ENCODE measurements around the gene NECTIN4.

Gene NECTIN4

GRCh38 chr1:161111527-161111926, 22.2 kb upstream of the NECTIN4 start:
- no peak for DNase-seq (ENCODE audit: low spot score)

DNA sequence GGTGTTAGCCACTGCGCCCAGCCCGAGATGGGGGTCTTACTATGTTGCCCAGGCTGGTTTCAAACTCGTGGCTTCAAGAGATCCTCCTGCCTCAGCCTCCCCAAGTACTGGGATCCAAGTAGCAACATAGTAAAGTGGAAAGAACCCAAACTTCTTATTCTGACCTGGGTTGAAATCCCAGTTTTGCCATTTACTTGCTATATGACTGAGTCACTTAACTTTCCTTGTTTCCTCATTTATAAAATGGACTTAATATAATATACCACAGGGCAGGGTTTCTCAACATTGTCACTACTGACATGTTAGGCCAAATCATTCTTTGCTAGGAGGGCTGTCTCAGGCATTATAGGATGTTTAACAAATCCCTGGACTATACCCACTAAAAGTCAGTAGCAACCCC, 21.8 kb upstream of the NECTIN4 start:
- no peak for DNase-seq (ENCODE audit: low spot score)

GRCh38 chr1:161106431-161106830, 17.1 kb upstream of the NECTIN4 start:
- no peak for DNase-seq (ENCODE audit: low spot score)

GRCh38 chr1:161100556-161100955, 11.2 kb upstream of the NECTIN4 start:
- DNase-seq (ENCODE audit: low spot score): no peak

- DNase-seq (ENCODE audit: low spot score): no peak
Observed at GRCh38 chr1:161099090-161099802, 9.9 kb upstream of the NECTIN4 start.

- DNase-seq (ENCODE audit: low spot score): peak; percentile 72
Observed at GRCh38 chr1:161098210-161099068, 9.1 kb upstream of the NECTIN4 start, which contains the start of gene KLHDC9. Gene KLHDC9, plus strand, starts transcription at chr1:161098361. Its CDS starts 175 bp downstream, at chr1:161098536.

GRCh38 chr1:161096530-161096929, 7.2 kb upstream of the NECTIN4 start:
- DNase-seq (ENCODE audit: low spot score): no peak

DNA sequence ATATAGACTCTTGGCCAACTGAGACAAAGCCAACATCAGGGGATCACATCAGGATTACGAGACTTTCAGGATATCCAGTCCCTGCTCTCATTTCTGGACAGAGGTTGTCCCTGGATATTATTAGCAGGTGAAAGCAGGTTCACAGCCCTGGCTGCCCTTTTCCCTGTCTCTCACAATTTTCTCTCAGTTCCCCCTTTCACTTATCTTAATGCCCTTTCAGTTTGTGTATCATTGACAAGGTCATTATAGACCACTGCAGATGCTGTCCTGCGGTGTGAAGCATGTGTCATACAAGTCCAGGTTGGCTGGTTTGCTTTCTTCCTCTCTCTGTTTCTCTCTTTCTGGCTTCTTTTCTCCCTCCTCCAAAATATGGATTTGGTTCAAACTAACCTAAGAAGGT, 6.7 kb upstream of the NECTIN4 start:
- no peak for DNase-seq (ENCODE audit: low spot score)

GRCh38 chr1:161095230-161095629, 5.9 kb upstream of the NECTIN4 start:
- DNase-seq (ENCODE audit: low spot score): no peak

DNA sequence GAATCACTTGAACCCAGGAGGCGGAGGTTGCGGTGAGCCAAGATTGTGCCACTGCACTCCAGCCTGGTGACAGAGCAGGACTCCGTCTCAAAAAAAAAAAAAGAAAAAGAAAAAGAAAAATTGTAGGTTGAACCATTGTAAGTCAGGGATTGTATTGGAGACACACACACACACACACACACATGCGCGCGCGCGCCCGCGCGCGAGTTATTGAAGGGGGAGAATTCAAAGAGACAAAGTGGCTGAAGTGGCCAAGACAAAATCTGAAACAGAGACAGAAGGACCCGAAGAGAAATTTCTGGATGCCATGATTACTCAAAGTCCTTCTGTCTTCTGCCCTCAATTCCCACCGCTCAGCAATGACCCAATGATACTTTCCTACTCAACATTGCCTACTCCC, 5.1 kb upstream of the NECTIN4 start:
- no peak for DNase-seq (ENCODE audit: low spot score)

DNA sequence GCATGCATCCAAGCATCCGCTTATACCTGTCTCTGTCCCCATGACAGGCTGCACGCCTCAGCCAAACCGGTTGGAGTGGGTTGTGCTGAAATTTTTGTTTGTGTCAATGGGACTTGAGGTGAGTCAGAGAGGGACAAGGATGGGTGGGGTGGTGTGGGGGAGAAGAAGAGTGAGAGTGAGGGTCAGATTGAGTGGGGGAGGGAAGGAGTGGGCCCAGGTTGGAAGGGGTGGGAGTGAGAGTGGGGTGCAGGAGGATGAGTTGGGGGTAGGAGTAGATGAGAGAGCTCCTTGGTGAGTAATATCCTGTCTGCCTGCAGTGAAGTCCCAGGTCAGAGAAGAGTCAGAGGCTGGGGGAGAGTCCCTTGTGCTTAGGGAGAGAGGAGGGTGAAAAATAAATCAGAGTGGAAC, 3.3 kb upstream of the NECTIN4 start:
- no peak for DNase-seq (ENCODE audit: low spot score)

DNA sequence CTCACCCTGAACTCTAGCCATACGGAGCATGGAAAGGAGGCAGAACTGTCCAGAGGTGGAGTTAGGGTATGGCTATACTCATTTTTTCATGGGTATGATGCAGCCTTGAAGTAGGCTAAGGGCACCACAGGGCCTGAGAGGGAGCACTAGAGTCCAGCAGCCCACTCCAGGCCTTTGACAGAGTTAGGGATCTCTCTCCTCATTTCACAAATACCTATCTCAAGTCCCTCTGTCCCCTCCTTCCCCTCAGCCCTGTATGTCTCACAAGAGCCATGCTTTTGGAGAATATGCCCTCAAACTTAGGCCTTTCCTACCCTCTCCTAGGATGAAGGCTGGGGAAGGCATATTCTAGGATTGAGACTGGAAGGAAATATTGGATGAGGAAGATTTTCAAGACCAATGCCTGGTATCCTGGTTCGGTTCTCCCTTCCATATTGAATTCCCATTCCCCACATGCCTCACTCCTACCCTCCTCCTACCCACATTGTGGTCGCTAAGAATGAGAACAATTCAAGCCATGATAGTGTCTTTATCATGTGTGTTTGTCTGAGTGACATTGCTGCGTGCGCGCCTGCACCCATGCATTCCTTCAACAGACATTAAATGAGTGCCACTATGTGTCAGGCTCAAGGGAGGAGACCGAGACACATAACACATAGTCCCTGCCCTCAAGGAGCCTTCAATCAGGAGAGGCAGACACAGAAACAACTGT, 2.6 kb upstream of the NECTIN4 start:
- no peak for DNase-seq (ENCODE audit: low spot score)

GRCh38 chr1:161091093-161091492, 1.7 kb upstream of the NECTIN4 start:
- DNase-seq (ENCODE audit: low spot score): no peak

DNA sequence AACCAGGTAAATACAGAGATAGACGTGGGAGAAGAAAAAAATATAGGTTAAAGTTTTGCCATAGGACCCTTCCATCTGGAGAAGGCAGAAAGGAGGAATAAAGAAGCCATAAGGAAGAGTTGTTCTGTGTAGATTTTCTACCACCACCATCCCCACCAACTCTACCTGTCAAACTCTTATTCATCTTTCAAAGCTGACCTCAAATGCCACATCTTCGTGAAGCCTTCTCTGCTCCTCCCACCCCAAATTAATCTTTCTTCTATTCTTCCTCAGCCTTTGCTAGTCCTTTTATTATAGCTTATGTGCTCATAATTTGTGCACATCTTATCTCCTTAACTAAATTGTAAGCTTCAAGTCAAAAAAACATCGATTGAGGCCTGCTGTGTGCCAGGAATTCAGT, 1.3 kb upstream of the NECTIN4 start:
- DNase-seq (ENCODE audit: low spot score): no peak

DNA sequence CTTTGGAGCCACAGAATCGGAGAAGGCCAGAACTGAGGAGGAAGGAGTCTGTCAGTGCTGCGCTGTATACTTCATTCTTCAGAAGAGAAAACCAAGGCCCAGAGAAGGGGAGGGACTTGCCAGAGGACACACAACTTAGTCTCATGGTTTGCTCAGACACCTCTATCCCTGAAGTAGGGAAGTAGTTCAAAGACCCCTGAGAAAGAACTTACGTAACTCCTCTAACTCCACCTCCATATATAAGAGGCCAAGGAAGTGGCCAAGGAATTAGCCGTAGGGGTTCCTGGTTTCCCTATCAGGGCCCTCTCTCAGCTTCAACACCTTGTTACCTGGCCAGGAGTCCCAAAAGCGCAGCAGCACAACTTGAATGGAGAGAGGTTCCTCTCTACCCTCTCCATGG, 580 bp upstream of the NECTIN4 start:
- no peak for DNase-seq (ENCODE audit: low spot score)

- DNase-seq (ENCODE audit: low spot score): no peak
Observed at GRCh38 chr1:161088587-161089110, 709 bp downstream of the NECTIN4 start.

GRCh38 chr1:161086457-161086856, 2.9 kb downstream of the NECTIN4 start:
- no peak for DNase-seq (ENCODE audit: low spot score)

GRCh38 chr1:161085165-161085564, 4.2 kb downstream of the NECTIN4 start:
- DNase-seq (ENCODE audit: low spot score): no peak

GRCh38 chr1:161084597-161084988, 4.8 kb downstream of the NECTIN4 start:
- DNase-seq (ENCODE audit: low spot score): no peak

- no peak for DNase-seq (ENCODE audit: low spot score)
Observed at GRCh38 chr1:161083748-161084596, 5.4 kb downstream of the NECTIN4 start.

GRCh38 chr1:161082996-161083747, 6.2 kb downstream of the NECTIN4 start:
- no peak for DNase-seq (ENCODE audit: low spot score)

All from NAMALWA (cell line).